GF-D8 (cell line): ENCODE data around the gene PKNOX1.
"Not testable (repeated sequence)": the region's sequence is repeated elsewhere in the genome, so short reads cannot be mapped to it uniquely, and the experiment has no call there.

Source experiments
- DNase-seq: peaks from one replicate; lab custom pipeline; 2025; lab: John Stamatoyannopoulos, UW

PKNOX1 gene

DNA sequence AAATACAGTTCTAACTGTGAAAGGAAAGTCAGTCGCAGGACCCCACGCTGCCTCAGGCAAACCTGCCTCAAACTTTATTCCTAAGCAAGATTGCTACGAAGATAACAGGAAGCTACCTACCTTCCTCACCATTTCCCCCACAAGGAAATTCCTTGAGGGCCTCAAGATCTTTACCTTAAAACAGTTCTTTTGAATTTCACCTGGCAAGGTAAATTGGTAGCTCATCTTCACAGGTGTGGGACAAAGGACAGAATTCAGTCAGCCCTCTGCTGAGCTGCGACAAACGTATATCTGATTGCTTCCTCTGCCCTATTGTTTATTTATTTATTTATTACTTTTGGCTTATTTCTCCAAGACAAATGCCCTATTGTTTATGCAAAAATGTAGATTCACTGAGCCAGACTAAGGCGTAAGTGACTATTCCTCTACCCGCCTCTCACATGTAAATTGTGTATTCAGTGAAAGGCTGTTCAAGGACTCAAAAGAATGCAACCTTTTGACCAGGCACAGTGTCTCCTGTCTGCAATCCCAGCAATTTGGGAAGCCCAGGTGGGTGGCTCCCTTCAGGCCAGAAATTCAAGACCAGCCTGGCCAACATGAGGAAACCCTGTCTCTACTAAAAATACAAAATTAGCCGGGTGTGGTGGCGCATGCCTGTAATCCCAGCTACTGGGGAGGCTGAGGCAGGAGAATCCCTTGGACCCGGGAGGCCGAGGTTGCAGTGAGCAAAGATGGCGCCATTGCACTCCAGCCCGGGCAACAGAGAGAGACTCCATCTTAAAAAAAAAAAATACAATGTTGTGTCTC lies 17.3 kb upstream of the PKNOX1 start:
- no peak for DNase-seq

DNA sequence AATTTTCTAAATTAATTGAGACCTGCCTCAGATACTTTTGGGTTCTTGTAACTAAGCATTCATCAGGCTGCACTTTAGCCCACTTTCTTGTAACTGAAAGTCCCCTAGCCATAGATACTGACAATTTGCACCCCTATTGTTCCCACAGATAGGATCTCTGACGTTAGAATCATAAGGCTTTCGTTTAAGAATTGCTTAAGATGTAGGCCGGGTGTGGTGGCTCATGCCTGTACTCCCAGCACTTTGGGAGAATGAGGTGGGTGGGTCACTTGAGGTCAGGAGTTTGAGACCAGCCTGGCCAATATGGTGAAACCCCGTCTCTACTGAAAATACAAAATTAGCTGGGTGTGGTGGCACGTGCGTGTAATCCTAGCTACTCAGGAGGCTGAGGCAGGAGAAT lies 16.2 kb upstream of the PKNOX1 start:
- not testable (repeated sequence) for DNase-seq

DNA sequence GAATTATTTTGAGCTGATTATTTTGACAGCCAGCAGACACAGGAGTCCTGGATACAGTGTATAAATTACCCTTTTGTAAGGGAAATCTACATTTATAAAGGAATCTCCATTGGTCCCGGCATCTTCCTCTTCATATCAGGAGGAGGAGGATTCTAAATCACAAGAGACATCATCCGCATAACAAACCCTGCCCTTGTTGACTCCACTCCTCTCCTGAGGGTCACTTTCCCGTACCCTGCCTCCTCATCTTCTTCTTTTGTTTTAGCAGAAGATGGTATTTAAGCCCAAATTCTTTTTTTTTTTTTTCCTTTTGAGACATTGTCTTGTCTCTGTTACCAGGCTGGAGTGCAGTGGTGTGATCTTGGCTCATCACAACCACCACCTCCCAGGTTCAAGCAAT lies 14.6 kb upstream of the PKNOX1 start:
- no peak for DNase-seq

DNA sequence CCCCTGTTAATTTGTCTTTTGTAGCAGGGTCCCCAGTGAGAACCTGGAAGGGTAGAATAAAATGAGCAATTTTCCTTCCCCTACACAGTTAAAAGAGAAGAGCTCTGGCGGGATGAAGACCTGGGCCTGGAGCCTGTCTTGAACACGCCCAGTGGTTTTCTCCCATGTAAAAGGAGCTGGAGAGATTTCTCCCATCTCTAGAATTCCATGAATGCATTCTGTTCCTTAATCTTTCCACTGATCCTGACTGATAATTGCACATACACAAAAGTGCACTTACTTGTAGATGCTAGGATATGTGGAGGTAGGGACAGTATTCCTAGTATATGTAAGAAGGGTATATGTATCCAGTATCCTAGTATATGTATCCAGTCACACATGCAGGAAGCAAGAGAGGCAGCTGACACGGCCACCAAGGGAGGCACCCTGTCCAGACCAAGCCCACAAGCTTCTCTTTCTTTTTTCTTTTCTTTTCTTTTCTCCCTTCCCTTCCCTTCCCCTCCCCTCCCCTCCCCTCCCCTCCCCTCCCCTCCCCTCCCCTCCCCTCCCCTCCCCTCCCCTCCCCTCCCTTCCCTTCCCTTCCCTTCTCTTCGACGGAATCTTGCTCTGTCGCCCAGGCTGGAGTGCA lies 11.9 kb upstream of the PKNOX1 start:
- DNase-seq = no peak

DNA sequence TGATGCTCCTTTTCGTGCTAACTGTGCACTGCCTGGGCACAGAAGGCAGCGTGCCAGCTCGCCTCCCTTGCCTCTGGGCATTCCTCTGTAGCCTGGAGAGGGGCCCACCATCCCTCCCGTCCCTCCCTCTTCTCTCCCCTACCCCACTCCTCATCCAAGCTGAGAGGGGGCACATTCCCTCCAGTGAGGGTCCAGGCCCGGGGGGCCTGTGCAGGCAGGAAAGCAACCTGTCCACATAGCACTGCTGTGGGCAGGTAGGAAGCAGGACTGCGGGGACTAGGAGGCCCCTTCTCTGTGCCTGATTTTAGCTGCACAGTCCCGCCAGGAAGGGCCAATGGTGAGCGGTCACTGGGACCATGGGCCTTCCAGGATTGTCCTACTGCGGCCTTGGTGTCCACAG lies 10.3 kb upstream of the PKNOX1 start:
- DNase-seq = no peak

DNA sequence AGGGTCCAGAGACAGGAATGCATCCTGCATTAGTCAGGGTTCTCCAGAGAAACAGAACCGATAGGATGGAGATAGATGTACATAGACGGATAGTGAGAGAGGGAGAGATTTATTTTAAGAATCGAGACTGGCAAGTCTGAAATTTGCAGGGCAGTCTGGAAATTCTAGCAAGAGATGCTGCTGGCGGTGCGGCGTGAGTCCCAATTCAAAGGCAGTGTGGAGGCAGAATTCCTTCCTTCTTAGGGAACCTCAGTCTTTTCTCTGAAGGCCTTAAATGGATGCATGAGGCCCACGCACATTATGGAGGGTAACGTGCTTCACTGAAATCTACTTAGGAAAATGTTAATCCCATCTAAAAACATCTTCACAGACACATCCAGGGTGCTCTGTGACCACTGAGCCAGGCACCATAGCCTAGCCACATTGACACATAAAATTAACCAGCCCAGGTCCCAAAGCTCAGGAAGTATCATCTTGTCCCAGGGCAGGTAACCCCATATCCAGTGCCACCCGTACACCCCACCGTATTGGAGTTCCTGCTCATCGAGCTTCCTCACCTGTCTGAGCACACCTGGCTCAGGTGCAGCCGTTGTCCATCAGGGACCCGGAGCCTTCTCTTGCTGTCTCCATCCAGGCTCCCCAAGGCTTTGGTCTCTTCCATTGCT lies 9.7 kb upstream of the PKNOX1 start:
- no peak for DNase-seq

DNA sequence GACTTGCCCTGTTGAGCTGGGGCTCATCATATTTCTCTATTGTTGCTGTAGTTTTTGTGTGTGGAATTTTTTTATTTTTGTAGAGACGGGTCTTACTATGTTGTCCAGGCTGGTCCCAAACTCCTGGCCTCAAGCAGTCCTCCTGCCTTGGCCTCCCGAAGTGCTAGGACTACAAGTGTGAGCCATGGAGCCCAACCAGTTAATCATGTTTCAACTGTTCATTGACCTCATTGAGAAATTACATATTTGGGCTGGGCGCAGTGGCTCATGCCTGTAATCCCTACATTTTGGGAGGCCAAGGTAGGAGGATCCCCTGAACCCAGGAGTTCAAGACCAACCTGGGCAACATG lies 9.2 kb upstream of the PKNOX1 start:
- no peak for DNase-seq

DNA sequence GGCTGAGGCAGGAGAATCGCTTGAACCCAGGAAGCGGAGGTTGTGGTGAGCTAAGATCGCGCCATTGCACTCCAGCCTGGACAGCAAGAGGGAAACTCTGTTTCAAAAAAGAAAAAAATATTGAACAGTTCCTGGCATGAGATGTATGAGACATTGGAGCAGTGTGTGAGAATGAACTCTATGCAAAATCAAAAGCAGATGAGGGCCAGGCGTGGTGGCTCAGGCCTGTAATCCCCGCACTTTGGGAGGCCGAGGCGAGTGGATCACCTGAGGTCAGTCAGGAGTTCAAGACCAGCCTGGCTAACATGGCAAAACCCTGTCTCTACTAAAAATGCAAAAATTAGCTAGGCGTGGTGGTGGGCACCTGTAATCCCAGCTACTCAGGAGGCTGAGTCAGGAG lies 6.7 kb upstream of the PKNOX1 start:
- DNase-seq = not testable (repeated sequence)

DNA sequence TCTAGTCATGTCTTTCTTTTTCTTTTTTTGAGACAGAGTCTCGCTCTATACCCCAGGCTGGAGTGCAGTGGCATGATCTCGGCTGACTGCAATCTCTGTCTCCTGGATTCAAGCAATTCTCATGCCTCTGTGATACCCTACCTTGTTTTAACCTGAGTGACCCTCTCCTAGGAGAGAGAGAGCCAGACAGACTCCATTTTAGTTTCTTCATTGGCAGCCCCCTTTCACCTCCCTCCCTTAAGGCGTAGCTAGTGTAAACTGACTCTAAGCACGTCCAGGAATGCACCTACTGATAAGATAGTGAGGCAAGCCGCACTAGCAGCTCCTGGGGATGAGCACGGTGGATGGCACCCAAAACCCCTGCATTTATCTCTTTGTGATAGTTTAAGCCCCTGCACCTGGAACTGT lies 5.2 kb upstream of the PKNOX1 start:
- DNase-seq = no peak

DNA sequence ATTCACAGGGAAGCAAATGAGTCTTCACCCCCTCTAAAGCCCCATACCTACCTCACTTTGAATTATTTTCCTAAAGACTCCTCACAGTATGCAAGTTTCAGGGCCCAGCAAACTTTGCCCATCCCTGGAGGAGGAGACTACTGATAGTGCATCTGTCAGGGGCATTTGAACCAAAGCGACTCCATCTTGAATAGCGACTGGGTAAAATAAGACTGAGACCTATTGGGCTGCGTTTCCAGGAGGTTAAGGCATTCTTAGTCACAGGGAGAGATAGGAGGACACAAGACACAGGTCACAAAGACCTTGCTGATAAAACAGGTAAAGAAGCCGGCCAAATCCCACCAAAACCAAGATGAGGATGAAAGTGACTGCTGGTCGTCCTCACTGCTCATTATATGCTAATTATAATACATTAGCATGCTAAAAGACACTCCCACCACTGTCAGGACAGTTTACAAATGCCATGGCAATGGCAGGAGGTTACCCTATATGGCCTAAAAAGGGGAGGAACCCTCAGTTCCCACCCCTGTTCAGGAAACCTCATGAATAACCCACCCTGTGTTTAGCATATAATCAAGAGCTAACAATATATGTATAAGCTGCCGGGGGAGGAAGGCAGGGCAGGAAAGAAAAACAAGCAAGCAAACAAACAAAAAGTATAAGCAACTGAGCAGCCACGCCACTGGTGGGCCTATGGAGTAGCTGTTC lies 3.3 kb upstream of the PKNOX1 start:
- DNase-seq = no peak

DNA sequence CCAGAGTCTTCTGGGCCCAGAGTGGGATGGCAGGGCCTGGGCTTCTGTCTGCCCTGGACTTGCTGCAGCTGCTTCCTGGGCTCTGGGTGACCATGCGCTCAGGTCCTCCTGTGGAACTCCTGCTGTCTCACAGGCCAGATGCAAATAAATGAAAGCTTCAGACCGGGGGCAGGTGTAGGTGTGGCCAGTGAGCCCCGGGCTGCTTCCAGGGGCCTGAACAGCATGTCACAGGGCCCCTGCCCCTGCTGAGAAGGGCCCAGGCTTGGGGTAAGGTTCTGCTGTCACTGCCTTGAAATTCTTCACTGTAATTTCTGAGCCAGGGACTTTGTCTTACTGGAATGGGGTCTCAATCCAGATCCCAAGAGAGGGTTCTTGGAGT lies 2.5 kb upstream of the PKNOX1 start:
- no peak for DNase-seq

DNA sequence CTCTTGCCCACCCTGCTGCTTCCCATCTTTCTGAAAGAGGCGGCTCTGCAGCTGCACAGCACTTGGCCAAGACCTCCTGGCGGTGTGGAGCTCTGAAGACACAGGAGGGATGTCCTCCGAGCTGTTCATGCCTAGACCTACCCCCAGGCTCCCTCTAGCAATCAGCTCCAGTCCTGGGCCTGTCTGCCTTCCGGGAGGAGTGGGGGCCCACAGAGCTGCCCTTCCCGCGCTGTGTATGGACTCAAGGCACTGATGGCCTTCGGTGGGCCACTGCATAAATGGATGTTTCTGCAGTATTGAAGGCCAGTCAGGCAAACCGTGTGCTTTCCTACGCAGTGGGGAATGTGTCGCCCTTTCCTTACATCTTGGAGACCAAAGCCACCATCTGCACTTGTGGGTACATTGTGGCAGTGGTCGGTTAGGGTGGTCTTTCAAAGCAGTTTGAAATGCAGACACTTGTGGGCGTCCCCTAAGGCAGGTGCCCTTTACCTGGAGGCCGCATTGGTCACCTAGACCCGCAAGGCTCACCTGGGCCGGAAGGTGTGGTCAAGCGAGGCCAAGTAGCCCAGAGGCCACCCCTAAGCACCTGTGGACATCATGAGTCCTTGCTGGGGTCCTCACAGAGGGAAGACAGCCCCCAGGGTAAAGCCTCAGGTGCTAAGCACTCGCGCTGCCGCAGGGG lies 912 bp upstream of the PKNOX1 start:
- no peak for DNase-seq

DNA sequence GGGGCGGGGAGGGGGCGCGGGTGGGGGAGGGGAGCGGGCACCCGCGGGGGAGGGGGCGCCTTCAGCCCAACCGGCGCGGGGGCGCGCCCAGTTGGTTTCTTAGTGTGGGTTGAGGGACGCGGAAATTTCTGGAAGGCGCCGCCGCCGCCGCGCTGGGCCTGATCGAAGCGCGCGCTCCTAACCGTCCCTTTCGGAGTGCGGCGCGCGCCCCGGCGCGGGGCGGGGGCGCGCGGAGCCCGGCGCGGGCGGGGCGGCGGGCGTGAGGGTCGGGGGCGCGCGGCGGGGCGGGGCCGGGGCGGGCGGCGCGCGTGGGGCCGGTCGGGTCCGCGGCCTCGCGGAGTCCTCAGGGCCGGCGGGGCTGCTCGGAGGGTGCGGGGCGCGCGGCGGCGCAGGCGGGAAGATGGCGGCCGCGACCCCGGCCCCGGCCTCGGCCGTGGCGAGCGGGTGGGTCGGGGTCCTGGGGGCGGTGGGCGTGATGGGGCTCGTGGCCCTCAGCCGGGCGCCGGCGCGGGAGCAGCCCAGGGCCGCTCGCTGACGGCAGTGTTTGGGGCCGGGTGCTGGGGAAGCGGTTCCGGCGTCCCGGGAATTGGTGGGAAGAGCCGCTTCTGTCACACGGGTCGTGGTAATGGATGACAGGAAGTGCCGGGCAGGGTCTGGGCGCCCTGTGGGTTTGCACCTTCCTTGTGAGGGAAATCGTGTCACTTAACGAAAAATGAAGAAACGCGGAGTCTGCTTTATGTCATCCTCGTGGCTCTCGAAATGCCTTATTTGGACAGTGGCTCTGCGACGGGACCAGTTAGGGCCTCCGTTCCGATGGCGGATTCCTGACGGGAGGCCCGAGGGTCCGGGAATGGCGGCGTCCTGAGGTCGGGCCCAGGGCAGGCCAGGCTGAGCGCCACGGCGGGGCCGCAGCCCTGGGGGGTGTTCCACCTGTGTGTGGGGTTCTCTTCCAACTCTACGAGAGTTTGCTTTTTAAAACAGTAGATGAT lies 764 bp downstream of the PKNOX1 start:
- DNase-seq = peak; percentile 61

DNA sequence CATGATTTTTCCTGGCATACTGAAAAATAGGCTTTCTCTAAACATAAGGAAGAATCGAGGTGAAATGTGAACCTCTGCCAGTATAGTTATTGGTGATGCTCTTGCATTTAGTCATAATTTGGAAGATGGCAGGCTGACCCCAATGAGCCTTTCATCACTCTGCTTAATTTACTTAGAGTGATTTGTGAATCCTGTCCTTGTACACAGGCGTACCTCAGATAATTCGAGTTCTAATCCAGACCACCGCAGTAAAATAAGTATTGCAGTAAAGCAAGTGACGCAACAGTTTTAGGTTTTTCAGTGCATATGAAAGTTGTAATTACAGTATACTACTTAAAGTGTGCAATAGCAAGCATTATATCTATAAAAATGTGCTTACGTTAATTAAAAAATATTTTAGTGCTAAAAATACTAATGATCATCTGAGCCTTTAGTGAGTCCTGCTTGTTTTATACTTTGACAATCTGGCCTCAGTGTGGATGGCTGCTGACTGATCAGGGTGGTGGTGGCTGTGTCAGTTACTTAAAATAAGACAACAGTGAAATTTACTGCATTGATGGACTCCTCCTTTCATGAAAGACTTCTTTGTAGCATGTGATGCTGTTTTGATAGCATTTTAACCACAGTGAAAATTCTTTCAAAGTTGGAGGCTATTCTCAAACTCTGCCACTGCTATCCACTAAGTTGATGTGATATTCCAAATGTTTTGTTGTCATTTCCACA lies 1.7 kb downstream of the PKNOX1 start:
- no peak for DNase-seq

DNA sequence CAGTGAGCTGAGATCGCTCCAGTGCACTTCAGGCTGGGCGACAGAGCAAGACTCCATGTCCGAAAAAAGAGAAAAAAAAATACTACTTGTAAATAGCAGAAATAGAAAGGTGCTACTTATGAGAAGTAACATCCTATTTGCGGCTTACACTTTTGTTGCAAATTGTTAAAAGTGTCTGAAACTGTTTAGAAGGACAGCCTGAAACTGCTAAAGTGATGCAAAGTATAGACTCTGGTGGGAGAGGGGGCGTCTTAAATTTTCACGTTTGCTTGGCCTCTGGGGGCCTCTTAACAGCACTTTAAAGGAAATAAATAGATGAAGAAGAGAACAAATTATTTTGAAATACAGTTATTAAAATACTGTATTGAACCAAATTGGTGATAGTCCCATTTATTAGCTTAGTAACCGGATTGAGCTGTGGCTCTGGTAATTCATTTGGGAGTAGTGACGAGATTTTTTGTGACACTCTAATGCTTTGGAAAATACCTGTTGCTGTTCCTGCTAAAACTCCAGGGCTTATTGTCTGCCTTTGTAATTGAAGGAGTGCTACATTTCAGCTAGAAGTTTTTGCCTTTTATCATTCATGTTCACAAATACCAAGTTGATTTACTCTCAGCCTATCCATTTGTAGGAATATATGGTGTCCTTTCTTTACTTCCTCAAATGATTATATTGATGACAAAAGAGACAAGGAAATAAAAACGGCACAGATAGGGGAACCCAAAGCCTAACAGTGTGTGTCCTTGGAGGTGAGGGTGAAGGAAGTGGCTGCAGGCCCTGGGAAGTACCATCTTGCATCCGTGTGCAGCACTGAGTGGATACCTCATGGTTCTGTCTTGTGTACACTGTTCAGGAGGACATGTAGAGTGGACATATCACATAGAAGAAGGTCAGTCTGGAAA lies 6.2 kb downstream of the PKNOX1 start:
- no peak for DNase-seq

DNA sequence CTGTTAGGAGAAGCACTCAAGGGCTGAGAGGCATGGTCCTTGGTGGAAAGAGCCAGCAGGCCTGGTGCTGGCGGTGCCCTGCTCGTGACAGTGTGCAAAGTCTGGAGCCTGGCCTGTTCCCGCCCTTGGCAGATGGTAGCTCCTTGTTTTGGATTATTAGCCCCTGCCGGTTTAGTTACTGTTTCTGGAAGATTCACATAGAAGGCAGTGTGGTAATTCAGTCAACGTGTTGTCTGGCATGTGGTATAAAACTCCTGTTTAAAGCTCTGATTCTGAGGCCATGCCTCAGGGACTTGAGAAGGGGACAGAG lies 6.8 kb downstream of the PKNOX1 start:
- no peak for DNase-seq

DNA sequence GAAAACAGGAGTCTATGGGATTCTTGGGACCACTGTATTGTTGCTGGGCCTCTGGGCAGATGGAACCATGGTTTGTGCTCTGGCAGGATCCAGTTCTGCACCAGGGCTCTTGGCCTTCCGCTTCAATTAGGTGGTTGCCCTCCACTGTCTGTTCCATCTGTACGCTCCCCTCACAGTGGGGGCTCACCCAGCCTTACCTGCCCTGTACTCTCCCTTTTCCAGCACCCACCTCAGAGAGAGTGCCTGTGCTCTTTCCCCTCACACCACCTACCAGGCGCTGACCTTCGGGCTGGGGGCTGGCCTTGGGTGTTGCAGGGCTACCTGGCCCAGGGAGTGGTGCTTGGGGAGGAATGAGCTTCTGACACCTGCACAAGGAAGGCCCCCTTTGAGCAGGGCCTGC lies 7.5 kb downstream of the PKNOX1 start:
- no peak for DNase-seq

DNA sequence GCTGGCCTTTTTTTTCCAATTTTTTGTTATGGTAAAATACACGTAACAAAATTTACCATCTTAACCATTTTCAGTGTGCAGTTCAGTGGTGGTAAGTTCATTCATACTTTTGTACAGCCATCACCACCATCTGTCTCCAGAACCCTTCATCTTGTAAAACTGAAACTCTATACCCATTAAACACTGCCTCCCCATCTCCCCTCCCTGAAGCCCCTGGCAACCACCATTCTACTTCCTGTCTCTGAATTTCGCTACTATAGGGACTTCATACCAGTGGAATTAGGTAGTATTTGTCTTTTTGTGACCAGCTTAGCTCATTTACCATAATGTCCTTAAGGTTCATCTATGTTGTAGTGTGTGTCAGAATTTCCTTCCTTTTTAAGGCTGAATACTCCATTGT lies 8.7 kb downstream of the PKNOX1 start:
- DNase-seq = no peak

DNA sequence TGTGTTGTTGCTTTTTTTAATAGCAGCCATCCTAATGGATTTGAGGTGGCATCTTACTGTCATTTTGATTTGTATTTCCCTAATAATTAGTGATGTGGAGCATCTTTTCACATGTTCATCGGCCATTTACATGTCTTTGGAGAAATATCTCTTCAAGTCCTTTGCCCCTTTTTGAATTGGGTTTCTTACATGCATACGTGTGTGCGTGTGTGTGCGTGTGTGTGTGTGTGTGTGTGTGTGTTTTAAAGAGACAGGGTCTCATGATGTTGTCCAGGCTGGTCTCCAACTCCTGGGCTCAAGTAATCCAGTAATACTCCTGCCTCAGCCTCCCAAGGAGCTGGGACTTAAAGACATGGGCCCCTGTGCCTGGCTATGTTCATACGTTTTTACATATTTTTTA lies 9.5 kb downstream of the PKNOX1 start:
- no peak for DNase-seq
